GM18873 (cell line): ENCODE data around the gene PRR14.
"Not testable (repeated sequence)": the region's sequence is repeated elsewhere in the genome, so short reads cannot be mapped to it uniquely, and the experiment has no call there.

ENCODE experiments used
- ATAC-seq: cut with Tn5 transposase; IDR thresholded peaks from one replicate; pipeline ENCODE4 v1.9.1; 2021; ENCODE audit warnings: mild to moderate bottlenecking, moderate library complexity, moderate number of reproducible peaks; ENCODE audit not compliant: unreplicated experiment, low FRiP score

Gene PRR14

GRCh38 chr16:30628628-30629540 lies 21.9 kb upstream of the PRR14 start:
- ATAC-seq = no peak

- not testable (repeated sequence) for ATAC-seq
Measured at GRCh38 chr16:30632454-30632853, 18.3 kb upstream of the PRR14 start.

GRCh38 chr16:30633526-30633925 lies 17.2 kb upstream of the PRR14 start:
- no peak for ATAC-seq

- ATAC-seq = no peak
Measured at GRCh38 chr16:30636599-30636998, 14.2 kb upstream of the PRR14 start.

GRCh38 chr16:30637139-30637538 lies 13.6 kb upstream of the PRR14 start:
- not testable (repeated sequence) for ATAC-seq

- no peak for ATAC-seq
Measured at GRCh38 chr16:30637944-30638343, 12.8 kb upstream of the PRR14 start.

GRCh38 chr16:30641378-30641982 lies 9.3 kb upstream of the PRR14 start:
- ATAC-seq = no peak

- no peak for ATAC-seq
Measured at GRCh38 chr16:30644334-30644830, 6.4 kb upstream of the PRR14 start.

GRCh38 chr16:30645727-30646126 lies 5.0 kb upstream of the PRR14 start:
- no peak for ATAC-seq

GRCh38 chr16:30647274-30647571 lies 3.5 kb upstream of the PRR14 start:
- ATAC-seq = no peak

GRCh38 chr16:30649725-30650368 lies 913 bp upstream of the PRR14 start:
- ATAC-seq = no peak

GRCh38 chr16:30651124-30652004 lies 604 bp downstream of the PRR14 start:
- ATAC-seq = peak; percentile 29

- ATAC-seq = no peak
Measured at GRCh38 chr16:30652005-30652296, 1.2 kb downstream of the PRR14 start.

GRCh38 chr16:30652718-30653117 lies 2.0 kb downstream of the PRR14 start:
- ATAC-seq = no peak

GRCh38 chr16:30654856-30655255 lies 4.1 kb downstream of the PRR14 start:
- no peak for ATAC-seq

- ATAC-seq = no peak
Measured at GRCh38 chr16:30655815-30656347, 5.1 kb downstream of the PRR14 start.

- ATAC-seq = no peak
Measured at GRCh38 chr16:30656388-30656787, 5.6 kb downstream of the PRR14 start.

- ATAC-seq = no peak
Measured at GRCh38 chr16:30656974-30657865, 6.5 kb downstream of the PRR14 start.
